ENCODE results near the gene SLC9A1.

SLC9A1 gene

GRCh38 chr1:27070390-27071048 lies 84.4 kb downstream of the SLC9A1 start:
- DNase-seq (ENCODE audit: low read depth in 2 of 2) = no peak

- no peak for DNase-seq (ENCODE audit: low read depth in 2 of 2)
These were observed 86.0 kb downstream of the SLC9A1 start for GRCh38 chr1:27068922-27069321.

DNA sequence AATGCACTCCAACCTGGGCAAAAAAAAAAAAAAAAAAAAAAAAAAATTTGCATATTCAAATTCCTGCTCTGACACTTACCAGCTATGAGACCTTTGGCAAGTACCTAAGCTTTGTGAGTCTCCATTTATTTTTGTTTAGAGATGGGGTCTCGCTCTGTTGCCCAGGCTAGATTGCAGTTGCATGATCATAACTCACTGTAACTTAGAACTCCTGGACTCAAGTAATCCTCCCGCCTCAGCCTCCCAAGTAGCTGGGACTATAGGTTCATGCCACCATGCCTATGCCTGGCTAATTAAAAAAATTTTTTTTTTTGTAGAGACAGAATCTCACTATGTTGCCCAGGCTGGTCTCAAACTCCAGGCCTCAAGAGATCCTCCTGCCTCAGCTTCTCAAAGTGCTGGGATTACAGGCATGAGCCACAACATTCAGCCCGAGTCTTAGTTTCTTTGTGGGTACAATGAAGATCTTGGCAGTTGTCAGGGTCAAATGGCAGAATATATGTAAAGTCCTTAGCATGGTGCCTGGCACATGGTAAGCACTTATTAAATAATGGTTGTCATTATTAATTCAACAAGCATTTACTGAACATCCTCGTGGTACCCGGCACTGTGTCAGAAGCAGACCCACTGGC lies 88.8 kb downstream of the SLC9A1 start:
- no peak for DNase-seq (ENCODE audit: low read depth in 2 of 2)

DNA sequence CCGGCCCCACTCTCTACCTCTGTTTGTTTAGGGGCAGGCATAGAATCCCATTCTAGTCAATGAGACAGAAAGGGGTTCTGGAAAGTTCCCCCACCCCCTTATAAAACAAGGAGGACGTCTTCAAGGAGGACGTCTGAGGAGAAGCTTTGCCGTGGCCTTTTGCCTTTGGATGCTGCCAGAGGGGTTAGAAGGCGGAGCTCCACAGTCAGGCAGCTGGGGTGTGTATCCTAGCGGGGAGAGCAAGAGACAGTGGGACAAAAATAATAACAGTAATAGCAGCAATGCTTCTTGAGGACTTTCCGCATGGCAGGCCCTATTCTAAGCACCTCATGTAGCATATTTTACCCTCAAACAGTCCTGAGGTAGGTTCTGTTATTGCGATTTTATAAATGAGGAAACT lies 94.0 kb downstream of the SLC9A1 start:
- no peak for DNase-seq (ENCODE audit: low read depth in 2 of 2)

DNA sequence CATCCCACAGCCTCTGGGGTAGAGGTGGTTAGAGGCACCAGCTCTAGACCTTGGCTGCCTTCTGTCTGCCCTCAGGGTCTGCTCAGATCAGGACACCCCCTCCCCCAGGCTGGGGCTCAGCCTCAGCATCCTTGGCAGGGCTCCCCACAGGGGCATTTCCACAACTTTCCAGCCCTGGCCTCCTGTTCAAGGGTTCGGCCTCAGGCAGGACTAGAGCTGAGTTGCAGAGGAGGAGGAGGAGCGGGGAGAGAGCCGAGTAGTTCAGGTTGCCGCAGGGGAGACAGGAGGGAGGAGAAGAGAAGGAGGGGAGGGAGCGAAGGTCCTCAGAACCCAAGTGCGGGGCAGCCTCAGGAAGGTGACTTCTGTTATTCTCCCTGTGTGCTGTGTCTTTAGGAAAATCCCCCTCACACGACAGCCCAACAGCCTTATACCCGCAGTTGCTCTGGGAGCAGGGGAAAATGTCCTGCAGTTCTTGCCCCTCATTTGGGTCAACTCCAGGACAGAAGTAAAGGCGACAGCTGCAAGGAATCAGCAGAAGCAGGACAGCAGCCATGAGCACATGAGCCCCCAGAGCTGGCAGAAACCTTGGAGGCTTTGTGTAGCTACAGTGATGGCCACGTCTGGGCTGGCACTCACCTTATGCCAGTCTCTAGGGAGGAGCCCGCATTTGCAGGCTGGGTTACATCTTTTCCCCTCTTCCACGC lies 95.8 kb downstream of the SLC9A1 start:
- DNase-seq (ENCODE audit: low read depth in 2 of 2) = no peak

- no peak for DNase-seq (ENCODE audit: low read depth in 2 of 2)
These were observed 96.9 kb downstream of the SLC9A1 start for GRCh38 chr1:27057801-27058625.

DNA sequence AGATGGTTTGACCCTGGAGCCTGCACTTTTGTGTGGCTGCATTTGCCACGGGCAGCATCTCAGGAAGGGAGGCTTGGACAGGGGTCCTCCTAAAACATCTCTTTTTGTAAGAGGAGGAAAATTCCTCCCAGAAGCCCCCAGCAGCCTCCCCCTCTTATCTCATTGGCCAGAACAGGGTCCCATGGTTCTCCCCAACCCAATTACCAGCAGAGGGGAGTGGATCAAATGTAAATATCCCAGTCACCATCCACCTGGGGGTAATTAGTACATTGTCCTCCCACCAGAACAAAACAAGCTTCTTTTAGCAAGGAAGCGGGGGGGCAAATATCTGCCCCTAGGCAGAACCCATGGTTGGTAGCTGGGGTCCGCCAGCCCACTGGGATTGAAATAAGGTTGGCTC lies 97.5 kb downstream of the SLC9A1 start:
- no peak for DNase-seq (ENCODE audit: low read depth in 2 of 2)

DNA sequence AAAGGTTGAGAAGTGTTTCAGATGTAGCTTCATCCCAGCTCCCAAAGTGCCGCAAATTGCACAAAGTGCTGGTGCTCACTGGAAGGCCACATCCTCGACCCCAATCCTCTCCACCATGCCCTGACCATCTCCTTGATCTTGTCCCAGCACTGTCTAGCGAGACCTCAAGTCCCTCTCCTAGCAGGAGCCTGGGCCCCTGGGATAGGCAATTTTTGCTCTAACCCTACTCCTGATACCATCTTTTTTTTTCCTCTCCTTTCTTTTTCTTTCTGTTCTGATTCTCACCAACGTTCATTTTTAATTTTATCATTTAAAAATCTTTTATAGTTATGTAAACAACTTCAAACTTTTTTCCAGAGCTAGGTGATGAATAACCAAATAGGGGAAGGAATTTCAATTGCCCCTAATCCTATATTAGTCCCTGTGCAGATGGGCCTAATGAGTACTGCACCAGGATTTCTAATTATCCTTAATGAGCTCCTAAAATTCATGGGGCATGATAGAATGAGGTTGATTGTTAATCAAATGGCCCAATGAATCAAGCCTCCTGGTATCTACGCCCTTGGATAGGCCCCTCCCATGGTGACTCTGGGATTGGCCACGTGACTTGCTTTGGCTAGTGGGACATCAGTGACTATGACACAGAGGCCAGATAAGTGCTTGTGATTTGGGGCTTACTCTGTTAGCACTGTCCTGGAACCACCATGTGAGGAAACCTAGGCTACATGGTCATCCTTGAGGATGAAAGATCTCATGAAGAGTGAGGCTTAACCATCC lies 100.8 kb downstream of the SLC9A1 start:
- DNase-seq (ENCODE audit: low read depth in 2 of 2) = no peak

- DNase-seq (ENCODE audit: low read depth in 2 of 2) = no peak
These were observed 102.4 kb downstream of the SLC9A1 start for GRCh38 chr1:27052527-27052926.

DNA sequence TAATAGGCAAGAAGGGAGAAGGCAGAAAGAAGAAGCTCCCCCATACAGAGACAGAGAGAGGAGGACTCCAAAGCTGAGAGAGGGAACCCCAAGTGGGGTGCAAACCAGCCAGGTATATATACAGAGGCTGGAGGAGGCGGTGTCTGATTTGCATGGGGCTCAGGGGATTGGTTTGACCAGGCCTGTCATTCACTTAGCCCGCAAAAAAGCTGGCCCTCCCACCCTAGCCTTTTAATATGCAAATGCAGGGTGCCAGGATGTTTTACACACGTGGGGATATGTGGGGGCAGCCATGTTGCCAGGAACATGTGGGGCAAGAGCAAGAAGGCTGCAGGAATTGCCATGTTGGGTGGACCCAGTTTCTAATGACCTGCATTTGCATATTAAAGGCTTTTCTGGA lies 105.3 kb downstream of the SLC9A1 start:
- no peak for DNase-seq (ENCODE audit: low read depth in 2 of 2)

DNA sequence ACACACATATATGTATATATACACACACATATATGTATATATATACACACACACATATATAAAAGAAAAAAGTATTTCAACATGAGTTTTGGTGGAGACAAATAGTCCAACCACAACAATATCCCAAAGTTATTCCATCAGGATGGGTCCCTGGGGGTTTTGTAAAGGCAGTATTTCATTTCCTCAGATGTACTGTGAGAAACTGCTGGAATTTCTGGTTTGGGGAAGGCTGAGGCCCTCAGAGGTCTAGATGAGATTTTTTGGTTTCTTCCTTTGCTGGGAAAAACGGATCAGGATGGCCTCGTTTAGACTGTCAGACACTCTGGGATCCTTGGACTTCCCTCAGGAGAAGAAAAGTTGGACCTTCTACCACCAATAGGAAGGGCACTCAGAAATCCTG lies 105.8 kb downstream of the SLC9A1 start:
- DNase-seq (ENCODE audit: low read depth in 2 of 2) = no peak
